IMR-90 (cell line): ENCODE measurements around the gene CYTH1. TPM values are rescaled to one million over a fixed set of nuclear protein-coding genes. Genes with fewer than 3 reads are reported as not detected.

Experiments used
- ATAC-seq: fragments of 200-7000 bp; cut with Tn5 transposase; 2 replicates; pipeline ENCODE4 v1.9.1; 2020; ENCODE audit warnings: low read depth, mild to moderate bottlenecking, moderate library complexity
- BruUV-seq: library from RNA; stranded (reverse); fragments of 400-500 nt; replicated peaks from 2 replicates; lab custom pipeline; 2021; lab: Mats Ljungman, UMichigan
- CTCF ChIA-PET: fragments of 300-600 bp; formaldehyde crosslinking; extraction: SDS; loops from one replicate; lab custom pipeline; 2021; ENCODE audit warnings: antibody characterized with exemption; lab: Yijun Ruan, JAX
- POLR2A ChIA-PET: fragments of 300-600 bp; sonication (Branson Sonifier 250); formaldehyde crosslinking; loops from one replicate; lab custom pipeline; 2022; ENCODE audit warnings: antibody characterized with exemption; ENCODE audit not compliant: unreplicated experiment; lab: Charles Lee
- DNase-seq: peaks from one replicate; pipeline ENCODE4 v3.0.0; 2013
- H2AFZ ChIP-seq: replicated peaks from 2 replicates; pipeline ENCODE3; 2013; ENCODE audit warnings: low read length, mild to moderate bottlenecking; ENCODE audit not compliant: poor library complexity
- H2AK5ac ChIP-seq: 2 replicates; pipeline ENCODE4 v1.6.1; 2013; ENCODE audit warnings: low read depth, low read length, inconsistent platforms
- H2AK9ac ChIP-seq: replicated peaks from 2 replicates; pipeline ENCODE3; 2013; ENCODE audit warnings: mild to moderate bottlenecking, low read depth, low read length, moderate library complexity; ENCODE audit not compliant: poor library complexity
- H2BK120ac ChIP-seq: 2 replicates; pipeline ENCODE4 v1.6.1; 2013; ENCODE audit warnings: low read depth, low read length, inconsistent platforms
- H2BK15ac ChIP-seq: 3 replicates; pipeline ENCODE4 v1.6.1; 2013; ENCODE audit warnings: low read depth, low read length, inconsistent platforms
- H2BK20ac ChIP-seq: 2 replicates; pipeline ENCODE4 v1.6.1; 2013; ENCODE audit warnings: low read depth, mild to moderate bottlenecking, inconsistent platforms, low read length, moderate library complexity
- H2BK5ac ChIP-seq: 2 replicates; pipeline ENCODE4 v1.6.1; 2013; ENCODE audit warnings: mild to moderate bottlenecking, low read depth, low read length, inconsistent platforms; ENCODE audit not compliant: poor library complexity, severe bottlenecking
- H3K14ac ChIP-seq: replicated peaks from 2 replicates; pipeline ENCODE4 v1.6.1; 2013; ENCODE audit warnings: low read depth, low read length, inconsistent platforms
- H3K18ac ChIP-seq: 2 replicates; pipeline ENCODE4 v1.6.1; 2013; ENCODE audit warnings: low read depth, low read length, control low read depth
- H3K23ac ChIP-seq: 2 replicates; pipeline ENCODE4 v1.6.1; 2013; ENCODE audit warnings: low read depth, low read length, inconsistent platforms
- H3K27ac ChIP-seq: 2 replicates; pipeline ENCODE4 v1.5.1; 2013; ENCODE audit warnings: mild to moderate bottlenecking, control low read depth, low read length; ENCODE audit not compliant: insufficient read depth
- H3K27me3 ChIP-seq: 2 replicates; pipeline ENCODE4 v1.6.1; 2013; ENCODE audit warnings: low read length; ENCODE audit not compliant: control insufficient read depth, insufficient read depth
- H3K36me3 ChIP-seq: 2 replicates; pipeline ENCODE4 v1.6.1; 2013; ENCODE audit warnings: low read length, mixed read lengths; ENCODE audit not compliant: control insufficient read depth, insufficient read depth
- H3K4ac ChIP-seq: 2 replicates; pipeline ENCODE4 v1.6.1; 2013; ENCODE audit warnings: low read depth, low read length, inconsistent platforms
- H3K4me1 ChIP-seq: 2 replicates; pipeline ENCODE4 v1.6.1; 2013; ENCODE audit warnings: low read length, mixed read lengths; ENCODE audit not compliant: control insufficient read depth, insufficient read depth
- H3K4me2 ChIP-seq: 2 replicates; pipeline ENCODE4 v1.6.1; 2013; ENCODE audit warnings: low read depth, mild to moderate bottlenecking, control low read depth, low read length, moderate library complexity
- H3K4me3 ChIP-seq: 2 replicates; pipeline ENCODE4 v1.5.1; 2013; ENCODE audit warnings: low read depth, mild to moderate bottlenecking, control low read depth, low read length, moderate library complexity; ENCODE audit not compliant: insufficient read depth
- H3K56ac ChIP-seq: 2 replicates; pipeline ENCODE4 v1.6.1; 2013; ENCODE audit warnings: low read length, inconsistent platforms; ENCODE audit not compliant: insufficient read depth; ENCODE audit errors: extremely low read depth
- H3K79me1 ChIP-seq, 2 experiments: 2 replicates each; pipeline ENCODE4 v1.6.1; 2013; ENCODE audit warnings: low read length in 2 of 2, inconsistent platforms in 1 of 2, low read depth in 1 of 2
- H3K9ac ChIP-seq: 2 replicates; pipeline ENCODE4 v1.6.1; 2013; ENCODE audit warnings: low read depth, low read length, control low read depth
- H3K9me1 ChIP-seq: 2 replicates; pipeline ENCODE4 v1.6.1; 2013; ENCODE audit warnings: low read length, inconsistent platforms; ENCODE audit not compliant: insufficient read depth
- H3K9me3 ChIP-seq: 2 replicates; pipeline ENCODE4 v1.6.1; 2013; ENCODE audit warnings: low read length; ENCODE audit not compliant: control insufficient read depth, insufficient read depth
- H4K20me1 ChIP-seq: 2 replicates; pipeline ENCODE4 v1.6.1; 2013; ENCODE audit warnings: low read length, inconsistent platforms; ENCODE audit not compliant: insufficient read depth
- H4K5ac ChIP-seq: 2 replicates; pipeline ENCODE4 v1.6.1; 2013; ENCODE audit warnings: mild to moderate bottlenecking, low read depth, low read length, control low read depth
- H4K8ac ChIP-seq, 2 experiments: 2 replicates each; pipeline ENCODE4 v1.6.1; 2013; ENCODE audit warnings: low read depth in 2 of 2, low read length in 2 of 2, control low read depth in 1 of 2, inconsistent platforms in 1 of 2
- H4K91ac ChIP-seq: 2 replicates; pipeline ENCODE4 v1.6.1; 2013; ENCODE audit warnings: low read depth, low read length, inconsistent platforms; ENCODE audit not compliant: insufficient read depth
- CEBPB ChIP-seq: IDR thresholded peaks from 2 replicates; pipeline ENCODE4 v1.6.1; 2012; ENCODE audit warnings: low read depth, low read length, improper control_type of control experiment
- CHD1 ChIP-seq: IDR thresholded peaks from 2 replicates; pipeline ENCODE4 v1.6.1; 2012; ENCODE audit warnings: low read depth, low read length, improper control_type of control experiment
- FOS ChIP-seq: fragments of 150-350 bp; IDR thresholded peaks from 2 replicates; pipeline ENCODE4 v1.6.1; 2016; ENCODE audit warnings: low read depth, low read length
- MAFK ChIP-seq: IDR thresholded peaks from 2 replicates; pipeline ENCODE4 v1.6.1; 2012; ENCODE audit warnings: low read depth, low read length, improper control_type of control experiment
- MAZ ChIP-seq: IDR thresholded peaks from 2 replicates; pipeline ENCODE4 v1.6.1; 2012; ENCODE audit warnings: low read depth, mild to moderate bottlenecking, low read length, improper control_type of control experiment, moderate library complexity, borderline replicate concordance
- MXI1 ChIP-seq: IDR thresholded peaks from 2 replicates; pipeline ENCODE4 v1.6.1; 2012; ENCODE audit warnings: low read depth, mild to moderate bottlenecking, low read length, moderate library complexity, borderline replicate concordance
- NFE2L2 ChIP-seq: fragments of 150-350 bp; IDR thresholded peaks from 2 replicates; pipeline ENCODE4 v1.6.1; 2016; ENCODE audit warnings: low read depth, mild to moderate bottlenecking, low read length
- RAD21 ChIP-seq: IDR thresholded peaks from 2 replicates; pipeline ENCODE4 v1.6.1; 2012; ENCODE audit warnings: low read length, improper control_type of control experiment
- RCOR1 ChIP-seq: IDR thresholded peaks from 2 replicates; pipeline ENCODE4 v1.6.1; 2012; ENCODE audit warnings: mild to moderate bottlenecking, low read length, improper control_type of control experiment; ENCODE audit not compliant: insufficient replicate concordance
- SMC3 ChIP-seq: fragments of 150-350 bp; IDR thresholded peaks from 2 replicates; pipeline ENCODE4 v1.6.1; 2016; ENCODE audit warnings: low read depth, mild to moderate bottlenecking, antibody characterized with exemption, low read length, moderate library complexity
- WGBS, 2 experiments: methylation state at CpG; one replicate each; pipeline versions ENCODE4 v1.1.5 to v1.1.7; 2013; ENCODE audit warnings: missing lambda C conversion rate in 2 of 2; ENCODE audit not compliant: insufficient read length in 1 of 2; ENCODE audit errors: extremely low coverage in 2 of 2; 5-methylcytosine and 5-hydroxymethylcytosine counted together
- dilution Hi-C: fragments of 300-500 bp; cut with HindIII; formaldehyde crosslinking; loops from one replicate; pipeline ENCODE4 v1.14.3; 2018; ENCODE audit warnings: low sequenced_read_pairs; ENCODE audit not compliant: unreplicated experiment
- in situ Hi-C: fragments of 300-500 bp; cut with MboI; formaldehyde crosslinking; loops from 3 replicates; pipeline ENCODE4 v1.14.3; 2019; ENCODE audit warnings: low sequenced_read_pairs, inconsistent platforms, mixed read lengths
- intact Hi-C: fragments of 100-400 bp; cut with micrococcal nuclease; formaldehyde crosslinking; loops from 2 replicates; pipeline ENCODE4 v1.10.0; 2022
- polyA plus RNA-seq, 3 experiments: library from polyadenylated mRNA; depleted of rRNA; stranded (reverse); fragments of >200 nt; gene quantifications; 2 replicates each; pipeline ENCODE4 v1.2.3, GENCODE V29; 2012; ENCODE audit warnings: low replicate concordance in 1 of 3
- total RNA-seq: library from RNA; depleted of rRNA; stranded (reverse); fragments of >200 nt; gene quantifications from 2 replicates; pipeline ENCODE4 v1.2.3, GENCODE V29; 2012
- TF ChIP-seq, protein P1 (sequence below): fragments of 150-350 bp; IDR thresholded peaks from 2 replicates; pipeline ENCODE4 v1.6.1; 2016; ENCODE audit warnings: low read depth, mild to moderate bottlenecking, low read length, moderate library complexity, borderline replicate concordance

The CYTH1 gene
- total and polyA plus RNA-seq, 2 of the 4 experiments (the other 2 are of a cell fraction), result 7.9 to 12.4 TPM

DNA sequence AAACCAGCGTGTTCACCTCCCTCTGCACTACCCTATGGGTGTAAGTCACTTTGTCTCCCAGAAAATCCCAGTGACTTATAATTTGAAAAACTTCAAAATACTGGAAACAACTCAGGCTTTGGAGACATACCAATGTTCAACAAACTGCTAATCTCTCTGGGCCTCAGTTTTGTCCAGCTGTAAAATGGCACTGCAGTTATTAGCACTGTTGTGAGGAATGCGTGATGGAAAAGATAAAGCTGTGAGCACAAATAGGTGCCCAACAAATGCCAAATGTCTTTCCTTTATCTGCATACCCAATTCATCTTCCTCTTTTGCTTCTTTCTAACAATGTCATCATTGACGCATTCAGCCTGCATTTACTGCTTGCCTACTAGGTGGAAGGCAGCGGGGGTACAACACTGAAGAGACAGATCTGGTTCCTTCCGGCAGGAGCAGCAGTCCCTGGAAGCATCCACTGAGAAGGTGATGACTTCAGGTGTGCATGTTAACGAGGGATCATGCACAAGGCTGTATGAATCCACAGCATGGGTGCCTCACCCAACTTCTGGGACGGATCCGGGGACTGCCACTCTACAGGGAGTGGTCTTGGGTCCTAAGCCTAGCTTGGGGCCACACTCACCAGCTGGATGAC lies 63.4 kb downstream of the CYTH1 start:
- 82% methylated on average over 6 of the region's 8 CpGs; no CpG with 5 or more reads in 1 of the 2 experiments for WGBS, 2 experiments
- H4K91ac ChIP-seq, result 0 out of 2 replicates have a peak overlapping the region, but pooled peaks have one; percentile 14
- DNase-seq (no peak), ATAC-seq (no peak)
- no peak overlapping the region for H2BK20ac ChIP-seq
- H2AK5ac ChIP-seq, result no peak overlapping the region
- H4K8ac ChIP-seq, result no peak overlapping the region
- H3K9me3 ChIP-seq, result no peaks in the 10 kb centered on the region
- H4K20me1 ChIP-seq, result peaks cover 47% of the 10 kb centered on the region
- H3K23ac ChIP-seq, result no peak overlapping the region
- H3K27ac ChIP-seq, result no peak overlapping the region
- no peak overlapping the region for H3K4me3 ChIP-seq
- ChIA-PET CTCF (interaction anchor here (1.6 kb wide), 1 partner anchor 10 kb away, joined by 3 read pairs; no protein-coding TSS in a partner anchor), POLR2A (no interaction called here)
- H3K9ac ChIP-seq, result no peak overlapping the region
- H2BK15ac ChIP-seq, result no peak overlapping the region
- no peak overlapping the region for H4K5ac ChIP-seq
- intact Hi-C loops (no loop called here), in situ Hi-C loops (no loop called here), dilution Hi-C loops (no loop called here)
- H3K27me3 ChIP-seq, result no peaks in the 10 kb centered on the region
- no peak overlapping the region for H3K14ac ChIP-seq
- peaks cover 18% of the 10 kb centered on the region for H3K4me1 ChIP-seq
- peaks cover 30 to 54% of the 10 kb centered on the region in 2 experiments for H3K79me1 ChIP-seq
- H3K9me1 ChIP-seq, result peaks cover 4% of the 10 kb centered on the region; the same call in 1 of the 2 replicates
- H2AFZ ChIP-seq, result no peak overlapping the region
- no peak overlapping the region for H3K4ac ChIP-seq
- H3K4me2 ChIP-seq, result no peak overlapping the region
- no peak overlapping the region for H2BK5ac ChIP-seq
- no TSS peak for BruUV-seq
- H3K36me3 ChIP-seq, result no peaks in the 10 kb centered on the region
- no peak overlapping the region for H3K18ac ChIP-seq
- TF ChIP-seq RAD21, result no peak
- no peak for TF ChIP-seq CHD1
- no peak for TF ChIP-seq MAFK
- TF ChIP-seq CEBPB, result no peak
- TF ChIP-seq FOS, result no peak
- TF ChIP-seq SMC3, result no peak
- TF ChIP-seq RCOR1, result no peak
- TF ChIP-seq NFE2L2, result no peak
- TF ChIP-seq MAZ, result no peak
- TF ChIP-seq MXI1, result no peak
- TF ChIP-seq, protein P1, sequence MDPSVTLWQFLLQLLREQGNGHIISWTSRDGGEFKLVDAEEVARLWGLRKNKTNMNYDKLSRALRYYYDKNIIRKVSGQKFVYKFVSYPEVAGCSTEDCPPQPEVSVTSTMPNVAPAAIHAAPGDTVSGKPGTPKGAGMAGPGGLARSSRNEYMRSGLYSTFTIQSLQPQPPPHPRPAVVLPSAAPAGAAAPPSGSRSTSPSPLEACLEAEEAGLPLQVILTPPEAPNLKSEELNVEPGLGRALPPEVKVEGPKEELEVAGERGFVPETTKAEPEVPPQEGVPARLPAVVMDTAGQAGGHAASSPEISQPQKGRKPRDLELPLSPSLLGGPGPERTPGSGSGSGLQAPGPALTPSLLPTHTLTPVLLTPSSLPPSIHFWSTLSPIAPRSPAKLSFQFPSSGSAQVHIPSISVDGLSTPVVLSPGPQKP, result no peak
- H3K56ac ChIP-seq, result no peak overlapping the region
- no peak overlapping the region for H2AK9ac ChIP-seq
- no peak overlapping the region for H2BK120ac ChIP-seq
